Bone marrow (tissue), 2 donors: Measurements from ENCODE around the gene TK2.
"Not testable (repeated sequence)": the region's sequence is repeated elsewhere in the genome, so short reads cannot be mapped to it uniquely, and the experiment has no call there.

Experiments
- DNase-seq, 2 donors: peaks; one replicate each; lab custom pipeline; 2025; lab: John Stamatoyannopoulos, UW

The TK2 gene

DNA sequence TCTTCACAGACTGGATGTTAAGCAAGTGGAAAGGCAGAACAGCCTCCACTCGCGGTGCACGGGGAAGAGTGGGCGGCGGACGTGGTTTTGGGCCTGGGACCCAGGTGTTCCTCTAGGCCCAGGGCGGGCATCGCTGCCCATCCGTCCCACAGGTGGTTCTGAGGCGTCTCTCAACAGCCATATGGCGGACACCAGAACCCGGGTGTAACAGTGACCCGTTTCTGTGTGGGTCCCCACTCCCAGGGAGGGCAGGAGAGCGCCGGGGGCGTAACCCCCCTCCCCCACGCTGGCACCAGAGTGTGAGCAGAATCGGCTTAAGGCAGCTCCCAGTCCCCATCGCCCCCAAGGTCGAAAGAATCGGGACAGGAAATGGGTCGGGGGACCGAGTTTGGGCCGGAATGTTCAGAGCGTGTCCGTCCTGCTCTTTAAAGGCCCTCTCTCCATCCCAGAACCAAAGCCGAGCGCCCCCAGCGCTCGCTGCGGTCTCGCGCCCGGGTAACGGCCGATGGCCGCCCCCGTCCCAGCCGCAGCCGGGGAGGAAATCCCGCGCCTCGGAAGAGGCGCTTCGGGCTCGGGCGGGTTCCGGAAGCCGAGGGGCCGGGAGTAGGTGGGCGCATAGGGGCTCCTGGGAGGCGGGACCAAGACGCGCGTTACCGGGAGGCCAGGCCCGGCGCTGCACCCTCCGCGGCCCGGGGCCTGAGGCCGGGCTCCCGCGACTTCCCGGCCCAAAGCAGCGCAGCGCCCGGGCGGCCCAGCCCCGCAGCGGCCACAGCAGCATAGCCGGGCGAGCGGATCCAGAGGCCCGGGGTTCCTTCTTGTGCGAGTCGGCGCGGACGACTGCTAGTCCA is at the start of gene TK2:
Gene TK2 (minus strand): TSS at position 839 of the 848 bp plus-strand sequence. CDS start 61 bp downstream, at position 778.
- peak in 1 of 2 donors; percentile 36 for DNase-seq

GRCh38 chr16:66598111-66598510 is 48.2 kb upstream of the TK2 start:
- peak in 1 of 2 donors; percentile 75 for DNase-seq

- peak in 1 of 2 donors; percentile 20 for DNase-seq
These were observed 47.3 kb upstream of the TK2 start for GRCh38 chr16:66596986-66597848.

DNA sequence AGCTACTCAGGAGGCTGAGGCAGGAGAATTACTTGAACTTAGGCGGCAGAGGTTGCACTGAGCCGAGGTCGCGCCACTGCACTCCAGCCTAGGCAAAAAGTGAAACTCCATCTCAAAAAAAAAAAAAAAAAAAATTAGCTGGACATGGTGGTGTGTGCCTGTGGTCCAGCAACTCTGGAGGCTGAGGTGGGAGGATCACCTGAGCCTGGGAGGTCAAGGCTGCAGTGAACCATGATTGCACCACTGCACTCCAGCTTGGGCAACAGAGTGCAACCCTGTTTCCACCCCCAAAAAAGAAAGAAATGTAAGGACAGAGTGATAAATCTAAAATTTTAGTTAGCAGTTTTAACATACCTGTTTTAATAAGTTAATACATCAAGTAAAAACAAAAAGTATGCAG is 46.6 kb upstream of the TK2 start:
- not testable (repeated sequence) for DNase-seq

- DNase-seq: no peak
These were observed 44.8 kb upstream of the TK2 start for GRCh38 chr16:66594739-66595138.

GRCh38 chr16:66592814-66593213 is 42.9 kb upstream of the TK2 start:
- no peak for DNase-seq

GRCh38 chr16:66592241-66592640 is 42.3 kb upstream of the TK2 start:
- no peak for DNase-seq

DNA sequence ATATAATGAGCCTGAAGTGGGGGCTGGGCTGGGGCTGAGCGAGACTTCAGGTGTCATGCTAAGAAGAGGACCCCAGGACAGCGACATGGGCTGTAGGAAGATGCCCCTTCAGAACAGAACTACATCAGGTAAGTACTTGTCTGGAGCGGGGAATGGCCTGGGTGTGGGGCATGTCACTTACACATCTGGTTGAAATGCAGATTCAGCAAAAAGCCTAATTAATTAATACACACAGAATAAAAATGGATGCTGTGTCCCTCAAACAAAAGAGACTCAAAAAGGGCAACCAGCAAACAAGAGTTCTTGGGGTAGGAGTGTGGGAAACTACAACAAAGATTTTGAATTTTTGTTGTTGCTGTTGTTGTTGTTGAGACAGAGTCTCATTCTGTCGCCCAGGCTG is 41.1 kb upstream of the TK2 start:
- DNase-seq: no peak

GRCh38 chr16:66590322-66590721 is 40.4 kb upstream of the TK2 start:
- peak in 1 of 2 donors; percentile 63 for DNase-seq

DNA sequence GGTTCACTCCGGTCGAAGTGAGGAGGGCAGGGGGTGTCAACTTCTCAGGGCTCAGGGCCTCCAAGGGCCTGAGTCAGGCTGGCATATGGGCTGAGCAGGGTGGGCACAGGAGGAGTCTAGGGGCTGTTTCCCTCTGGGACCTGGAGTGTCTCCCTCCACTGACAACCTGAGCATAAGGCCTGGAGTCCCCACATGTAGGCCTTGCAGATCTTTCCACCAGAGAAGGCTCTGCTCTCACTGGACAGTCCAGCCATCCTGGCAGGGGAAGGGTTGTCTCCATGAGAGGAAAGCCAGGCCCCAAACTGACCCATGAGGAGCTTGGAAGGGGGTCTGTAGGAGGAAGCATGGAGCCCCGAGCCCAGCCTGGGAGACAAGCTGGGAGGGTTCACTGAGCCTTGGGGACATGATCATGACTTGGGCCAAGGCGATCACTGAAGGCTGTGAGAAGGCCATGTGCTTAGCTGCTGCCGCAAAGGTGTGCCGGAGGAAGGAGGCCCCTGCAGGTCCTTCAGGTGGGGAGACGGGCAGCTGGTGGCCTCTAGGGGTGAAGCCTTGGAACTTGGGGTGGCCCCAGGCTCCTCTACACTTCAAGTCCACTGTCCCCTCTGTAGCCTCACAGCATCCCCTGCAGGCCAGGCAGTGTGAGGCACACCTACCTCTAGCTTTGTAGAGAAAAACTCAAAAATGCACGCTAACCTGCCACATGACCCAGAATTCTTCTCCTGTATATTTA is 39.2 kb upstream of the TK2 start:
- peak; percentile 12 to 54 for DNase-seq

GRCh38 chr16:66587881-66588600 is 38.1 kb upstream of the TK2 start:
- DNase-seq: no peak

DNA sequence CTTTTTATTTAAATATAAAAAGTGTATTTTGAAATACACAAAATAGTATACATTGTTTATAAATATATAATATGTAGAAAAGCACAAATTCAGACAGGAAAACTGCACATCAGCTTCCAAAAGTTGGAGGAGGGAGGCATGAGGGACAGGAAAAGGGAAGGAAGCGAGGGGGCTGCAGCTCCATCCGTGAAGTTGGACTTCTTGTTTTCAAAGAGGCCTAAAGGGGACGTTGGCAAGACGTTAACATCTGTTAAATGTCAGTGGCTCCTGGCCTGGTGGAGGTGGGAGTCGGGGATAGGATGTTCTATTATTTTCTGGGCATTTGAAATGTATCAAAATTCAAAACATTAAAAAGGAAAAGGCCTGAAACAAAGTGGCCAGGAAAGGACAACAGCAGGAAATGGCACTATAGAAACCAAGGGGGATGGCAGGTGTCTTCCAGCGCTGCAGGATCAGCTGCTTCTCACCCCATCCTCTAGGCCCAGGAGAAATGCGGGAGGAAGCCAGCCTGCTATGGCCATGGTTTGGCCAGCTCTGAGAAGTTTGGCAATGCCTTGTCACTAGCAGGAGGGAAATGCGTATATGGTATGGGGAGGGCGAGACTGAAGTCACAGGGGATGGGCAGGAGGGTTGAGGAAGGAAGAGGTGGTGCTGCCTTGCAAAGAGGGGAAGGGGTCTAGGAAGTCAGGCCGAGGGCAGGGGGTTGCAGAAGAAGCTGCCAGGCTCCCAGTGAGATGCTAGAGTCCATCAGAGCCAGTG is 35.7 kb upstream of the TK2 start:
- DNase-seq: peak in 1 of 2 donors; percentile 28

DNA sequence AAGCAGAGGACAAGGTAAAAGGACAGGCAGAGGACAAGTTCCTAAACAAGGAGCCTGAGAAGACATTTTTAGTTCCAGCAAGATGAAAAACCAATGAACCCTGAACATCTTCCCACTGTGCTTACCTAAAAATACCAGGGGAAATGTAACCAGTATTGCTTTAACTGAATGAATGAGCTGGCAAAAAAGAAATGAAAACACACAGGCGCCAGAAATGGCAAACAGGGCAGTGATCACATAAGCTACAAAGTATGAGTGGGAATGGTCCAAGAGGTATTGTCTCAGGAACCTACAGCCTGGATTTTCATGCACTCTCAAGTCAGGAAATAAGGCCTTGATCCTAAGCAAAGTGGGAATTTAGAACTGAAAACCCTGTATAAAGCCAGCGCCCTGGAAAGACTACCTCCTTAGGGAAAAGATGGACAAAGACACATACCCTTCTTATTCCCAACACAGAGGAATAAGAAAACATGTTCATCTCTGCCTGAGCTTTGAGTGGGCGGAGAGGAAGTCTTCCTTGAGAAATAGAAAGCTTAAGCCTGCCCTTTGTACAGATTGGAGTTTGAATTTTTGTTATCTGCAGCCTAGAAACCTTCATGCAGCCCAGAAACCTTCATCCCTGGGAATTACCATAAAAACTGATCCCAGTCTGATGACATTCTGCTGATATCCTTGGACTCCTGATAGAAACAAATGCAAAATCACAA is 31.5 kb upstream of the TK2 start:
- no peak for DNase-seq

- no peak for DNase-seq
These were observed 30.8 kb upstream of the TK2 start for GRCh38 chr16:66580605-66581209.

GRCh38 chr16:66578651-66579531 is 29.0 kb upstream of the TK2 start, which contains the start of gene CMTM2:
Gene CMTM2 (plus strand): TSS chr16:66579463. CDS start chr16:66579608, 145 bp downstream.
- no peak for DNase-seq

DNA sequence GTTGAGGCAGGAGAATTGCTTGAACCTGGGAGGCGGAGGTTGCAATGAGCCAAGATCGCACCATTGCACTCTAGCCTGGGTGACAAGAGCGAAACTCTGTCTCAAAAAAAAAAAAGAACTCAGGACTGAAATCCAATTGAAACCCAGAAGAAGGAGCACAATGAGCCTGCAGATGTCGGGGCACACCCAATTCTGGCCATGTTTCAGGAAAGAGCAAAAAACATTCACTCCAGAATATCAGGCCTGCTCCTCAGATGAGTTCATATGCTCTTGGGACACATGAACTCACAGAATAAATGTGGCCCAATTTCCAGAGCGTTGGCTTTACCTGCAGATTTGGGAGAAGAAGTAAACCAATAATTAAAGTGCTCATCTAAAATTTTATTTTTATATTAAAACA is 26.4 kb upstream of the TK2 start:
- no peak for DNase-seq

- no peak for DNase-seq
These were observed 25.1 kb upstream of the TK2 start for GRCh38 chr16:66575060-66575459.

DNA sequence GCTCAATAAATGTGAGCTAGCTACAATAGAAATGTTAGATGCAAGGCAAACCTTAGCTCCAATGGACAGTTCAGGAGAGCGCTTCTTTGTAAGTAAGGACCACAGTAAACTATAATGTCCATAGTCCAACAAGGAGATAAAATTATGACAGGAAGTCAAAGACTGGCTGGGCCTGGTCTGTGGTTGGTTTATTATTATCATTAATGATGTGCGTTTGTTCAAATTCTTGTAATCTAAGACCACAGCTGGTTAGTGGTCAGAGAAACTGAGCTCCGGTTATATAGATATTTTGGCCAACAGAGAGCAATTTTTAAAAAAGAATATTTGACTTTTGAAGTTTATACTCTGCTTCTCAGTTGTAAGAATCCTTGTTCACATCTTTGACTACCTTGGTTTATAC is 24.6 kb upstream of the TK2 start:
- no peak for DNase-seq

GRCh38 chr16:66574081-66574480 is 24.2 kb upstream of the TK2 start:
- DNase-seq: no peak
